ENCODE data around the gene PAQR9.

Gene PAQR9

GRCh38 chr3:142913432-142913831 is 50.0 kb downstream of the PAQR9 start:
- DNase-seq: no peak

DNA sequence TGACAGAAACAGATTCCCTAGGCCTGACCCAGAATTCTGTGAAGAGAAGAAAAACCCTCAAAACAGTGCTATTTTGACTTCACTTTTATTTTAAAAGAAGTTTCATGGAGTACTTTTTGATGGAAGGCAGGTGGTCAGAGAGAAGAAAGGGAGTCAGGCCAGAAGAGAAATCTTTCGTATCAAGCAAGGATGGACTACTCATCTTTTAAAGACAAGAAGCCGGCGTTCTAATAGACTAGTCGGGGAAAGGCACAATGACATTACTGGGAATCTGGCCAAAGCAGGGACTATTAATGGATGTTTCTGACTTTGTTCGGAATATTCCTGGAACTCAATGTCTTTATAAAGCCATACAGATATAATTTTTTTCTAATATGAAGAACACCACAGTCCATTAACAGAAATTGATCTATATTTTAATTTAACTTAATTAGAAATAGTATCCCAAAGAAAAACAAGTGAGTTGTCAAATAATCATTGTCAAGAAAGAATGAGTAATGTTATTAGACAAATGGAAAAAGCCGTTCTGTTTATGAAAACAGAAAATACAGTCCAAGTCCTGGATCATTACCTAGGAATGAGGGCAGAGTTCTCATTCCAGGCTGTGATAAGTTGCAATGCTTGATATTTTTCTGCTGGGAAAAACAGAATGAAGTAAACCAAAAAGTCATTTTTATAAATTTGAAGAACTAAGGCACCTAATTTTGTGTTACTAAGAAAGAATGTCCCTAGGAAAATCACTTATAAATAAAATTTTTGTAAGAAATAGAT is 50.9 kb downstream of the PAQR9 start:
- DNase-seq: no peak

Measured in left hindlimb (tissue), 1 donor.